PFSK-1 (cell line): ENCODE results near the gene ZNF672. TPM values are rescaled to one million over a fixed set of nuclear protein-coding genes. Genes with fewer than 3 reads are reported as not detected.

Experiments
- FOXP2 ChIP-seq: optimal IDR thresholded peaks from 2 replicates; pipeline ENCODE3; 2011; ENCODE audit warnings: borderline replicate concordance, control low read depth, inconsistent platforms; ENCODE audit not compliant: insufficient read depth; ENCODE audit errors: extremely low read length, extremely low read depth
- POLR2AphosphoS5 ChIP-seq: IDR thresholded peaks from 2 replicates; pipeline ENCODE4 v1.6.1; 2012; ENCODE audit warnings: low read depth, mild to moderate bottlenecking, control low read depth, low read length, moderate library complexity
- REST ChIP-seq, 2 experiments: IDR thresholded peaks; 2 replicates each; pipeline versions ENCODE4 v1.6.1 to v1.8.0; 2011 to 2012; ENCODE audit warnings: low read depth in 2 of 2, low read length in 2 of 2, control low read depth in 1 of 2, inconsistent platforms in 1 of 2, mild to moderate bottlenecking in 1 of 2, moderate library complexity in 1 of 2; ENCODE audit not compliant: insufficient read depth in 1 of 2
- SIN3A ChIP-seq: IDR thresholded peaks from 2 replicates; pipeline ENCODE4 v1.6.1; 2012; ENCODE audit warnings: mild to moderate bottlenecking, low read length, moderate library complexity, borderline replicate concordance; ENCODE audit not compliant: insufficient read depth
- TAF1 ChIP-seq: IDR thresholded peaks from 2 replicates; pipeline ENCODE4 v1.6.1; 2012; ENCODE audit warnings: low read length, control low read depth, borderline replicate concordance; ENCODE audit not compliant: insufficient read depth
- polyA plus RNA-seq: library from polyadenylated mRNA; unstranded; fragments of >200 nt; gene quantifications from one replicate; pipeline ENCODE4 v1.2.1, GENCODE V29; 2012; ENCODE audit warnings: low read depth, missing spikeins; ENCODE audit not compliant: insufficient read length

ZNF672 gene
- polyA plus RNA-seq: 49.7 TPM

GRCh38 chr1:248837781-248838356 is at the start of gene ZNF672:
Gene ZNF672 (plus strand): TSS chr1:248838224. CDS start chr1:248847275, 9,051 bp downstream.
- TF ChIP-seq POLR2AphosphoS5 (peak; percentile 87), TAF1 (peak; percentile 38; the same call in 1 of the 2 replicates), FOXP2 (peak; percentile 28), REST (IDR thresholded peaks at IDR 0.05; ENCODE audit: insufficient read depth in 1 of 2, low read depth in 2 of 2, low read length in 2 of 2) (no peak; a peak in 1 of 4 replicates)

- TF ChIP-seq SIN3A (no peak), TAF1 (no peak), REST (IDR thresholded peaks at IDR 0.05; ENCODE audit: insufficient read depth in 1 of 2, low read depth in 2 of 2, low read length in 2 of 2) (no peak), FOXP2 (no peak), POLR2AphosphoS5 (no peak)
These were observed 49.7 kb upstream of the ZNF672 start for GRCh38 chr1:248788327-248788726.

GRCh38 chr1:248790456-248790855 is 47.6 kb upstream of the ZNF672 start:
- TF ChIP-seq FOXP2 (no peak), REST (IDR thresholded peaks at IDR 0.05; ENCODE audit: insufficient read depth in 1 of 2, low read depth in 2 of 2, low read length in 2 of 2) (no peak), TAF1 (no peak), POLR2AphosphoS5 (no peak), SIN3A (no peak)

GRCh38 chr1:248791010-248791409 is 47.0 kb upstream of the ZNF672 start:
- no peak for TF ChIP-seq REST (IDR thresholded peaks at IDR 0.05; ENCODE audit: insufficient read depth in 1 of 2, low read depth in 2 of 2, low read length in 2 of 2)
- no peak for TF ChIP-seq SIN3A
- no peak for TF ChIP-seq POLR2AphosphoS5
- no peak for TF ChIP-seq TAF1
- TF ChIP-seq FOXP2: no peak
